Fibroblast of skin of scalp (primary cell): ENCODE results near the gene DHRS4.
"Not testable (repeated sequence)": the region's sequence is repeated elsewhere in the genome, so short reads cannot be mapped to it uniquely, and the experiment has no call there.

ENCODE experiments used
- DNase-seq: peaks from one replicate; pipeline ENCODE4 v3.0.0-alpha.2; 2013

DHRS4 gene

GRCh38 chr14:23941230-23941629 is 12.3 kb upstream of the DHRS4 start:
- DNase-seq = no peak

- DNase-seq = no peak
Observed at GRCh38 chr14:23941669-23942068, 11.9 kb upstream of the DHRS4 start.

DNA sequence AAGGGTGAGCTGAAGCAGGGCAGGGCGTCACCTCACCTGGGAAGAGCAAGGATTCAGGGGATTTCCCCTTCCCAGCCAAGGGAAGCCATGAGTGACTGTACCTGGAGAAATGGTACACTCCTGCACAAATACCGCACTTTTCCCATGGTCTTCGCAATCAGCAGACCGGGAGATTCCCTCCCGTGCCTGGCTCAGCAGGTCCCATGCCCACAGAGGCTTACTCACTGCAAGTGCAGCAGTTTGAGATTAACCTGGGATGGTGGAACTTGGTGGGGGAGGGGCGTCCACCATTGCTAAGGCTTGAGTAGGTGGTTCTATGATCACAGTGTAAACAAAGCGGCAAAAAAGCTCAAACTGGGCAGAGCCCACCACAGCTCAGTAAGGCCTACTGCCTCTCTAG is 11.0 kb upstream of the DHRS4 start:
- no peak for DNase-seq

DNA sequence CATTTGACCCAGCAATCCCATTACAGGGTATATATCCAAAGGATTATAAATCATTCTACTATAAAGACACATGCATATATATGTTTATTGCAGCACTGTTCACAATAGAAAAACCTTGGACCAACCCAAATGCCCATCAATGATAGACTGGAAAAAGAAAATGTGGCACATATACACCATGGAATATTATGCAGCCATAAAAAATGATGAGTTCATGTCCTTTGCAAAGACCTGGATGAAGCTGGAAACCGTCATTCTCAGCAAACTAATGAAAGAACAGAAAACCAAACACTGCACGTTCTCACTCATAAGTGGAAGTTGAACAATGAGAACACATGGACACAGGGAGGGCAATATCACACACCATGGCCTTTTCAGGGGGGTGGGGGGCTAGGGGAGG is 4.5 kb upstream of the DHRS4 start:
- DNase-seq = not testable (repeated sequence)

- no peak for DNase-seq
Observed at GRCh38 chr14:23950411-23951135, 3.0 kb upstream of the DHRS4 start.

GRCh38 chr14:23951136-23951466 is 2.5 kb upstream of the DHRS4 start:
- not testable (repeated sequence) for DNase-seq

DNA sequence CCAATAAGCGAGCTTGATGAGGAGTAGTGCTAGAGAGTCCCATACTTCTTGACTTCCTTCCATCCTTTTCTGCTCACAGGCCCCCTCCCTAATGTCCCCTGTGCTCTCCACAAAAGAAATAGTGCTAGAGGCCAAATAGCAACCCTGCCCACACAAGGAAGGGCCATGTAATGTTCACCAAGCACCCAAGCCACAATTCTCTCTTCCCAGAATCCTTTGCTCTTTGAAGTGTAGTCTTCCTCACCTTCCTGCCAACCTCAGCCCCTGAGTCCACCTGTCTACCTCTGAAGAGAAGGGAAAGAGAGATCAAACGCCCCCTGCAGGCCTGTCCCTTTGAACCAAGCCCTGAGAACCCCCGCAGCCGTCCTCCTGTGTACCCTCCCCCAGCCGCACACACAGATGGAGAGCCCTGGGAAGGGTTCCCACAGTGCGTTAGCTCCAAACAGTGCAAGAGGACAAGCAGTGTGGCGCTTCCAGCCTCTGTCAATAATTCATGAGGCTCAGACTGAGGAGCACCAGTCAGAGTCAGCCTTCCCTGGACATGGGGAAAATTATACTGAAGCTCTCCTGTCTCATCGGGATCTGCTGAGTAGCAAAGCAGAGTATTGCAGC is 1.9 kb upstream of the DHRS4 start:
- DNase-seq = no peak

DNA sequence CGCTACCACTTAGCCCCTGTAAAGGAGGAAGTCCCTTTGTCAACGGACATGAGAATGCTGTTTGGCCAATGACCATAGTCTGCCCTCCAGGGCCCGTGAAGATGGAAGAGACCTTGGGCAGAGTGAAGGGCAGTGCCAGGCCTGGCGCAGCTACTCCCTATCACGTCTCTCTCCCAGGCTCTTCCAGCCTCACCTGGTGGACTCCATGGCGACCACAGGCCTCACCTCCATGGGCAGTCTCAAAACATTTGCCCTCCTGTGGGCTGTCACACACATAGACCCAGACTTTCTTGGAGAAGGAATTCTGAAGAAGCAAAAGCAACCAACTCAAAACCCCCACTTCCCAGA is 480 bp upstream of the DHRS4 start:
- not testable (repeated sequence) for DNase-seq

GRCh38 chr14:23954279-23954614 is 677 bp downstream of the DHRS4 start:
- DNase-seq = not testable (repeated sequence)

- not testable (repeated sequence) for DNase-seq
Observed at GRCh38 chr14:23954965-23955364, 1.4 kb downstream of the DHRS4 start.

DNA sequence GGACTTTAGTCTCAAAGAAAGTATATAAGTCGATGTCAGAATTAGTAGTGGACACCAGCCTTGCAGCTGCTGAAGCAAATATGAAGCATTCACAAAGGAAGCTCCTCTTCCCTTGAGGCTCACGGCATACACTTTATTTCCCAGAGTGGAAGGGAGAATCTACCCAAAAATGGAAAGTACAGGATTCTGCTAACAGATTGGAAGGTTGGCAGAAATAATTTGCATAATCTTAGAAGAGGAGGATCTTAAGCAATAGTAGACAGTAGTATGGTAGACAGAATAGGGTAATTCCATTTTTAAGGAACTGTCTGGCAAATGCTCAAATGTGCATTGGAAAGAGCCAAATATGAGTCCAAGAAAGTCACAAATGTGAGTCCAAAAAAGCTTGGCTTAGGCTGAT is 2.2 kb downstream of the DHRS4 start:
- DNase-seq = not testable (repeated sequence)

GRCh38 chr14:23957913-23958569 is 4.5 kb downstream of the DHRS4 start:
- not testable (repeated sequence) for DNase-seq

DNA sequence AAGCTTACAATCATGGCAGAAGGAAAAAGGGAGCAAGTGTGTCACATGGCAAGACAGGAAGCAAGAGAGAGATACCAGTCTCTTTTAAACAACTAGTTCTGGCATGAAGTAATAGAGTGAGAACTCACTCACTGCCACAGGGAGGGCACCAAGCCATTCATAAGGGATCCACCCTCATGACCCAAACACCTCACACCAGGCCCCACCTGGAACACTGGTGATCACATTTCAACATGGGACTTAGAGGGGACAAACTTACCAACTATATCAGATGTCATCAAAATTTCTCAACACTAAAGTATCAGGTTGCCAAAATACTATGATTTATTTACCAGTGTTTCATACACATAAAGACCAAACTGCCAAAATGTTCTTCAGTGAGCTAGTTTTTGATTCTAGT is 7.3 kb downstream of the DHRS4 start:
- not testable (repeated sequence) for DNase-seq

GRCh38 chr14:23961704-23962103 is 8.1 kb downstream of the DHRS4 start:
- not testable (repeated sequence) for DNase-seq

- DNase-seq = not testable (repeated sequence)
Observed at GRCh38 chr14:23969130-23969480, 15.5 kb downstream of the DHRS4 start.

DNA sequence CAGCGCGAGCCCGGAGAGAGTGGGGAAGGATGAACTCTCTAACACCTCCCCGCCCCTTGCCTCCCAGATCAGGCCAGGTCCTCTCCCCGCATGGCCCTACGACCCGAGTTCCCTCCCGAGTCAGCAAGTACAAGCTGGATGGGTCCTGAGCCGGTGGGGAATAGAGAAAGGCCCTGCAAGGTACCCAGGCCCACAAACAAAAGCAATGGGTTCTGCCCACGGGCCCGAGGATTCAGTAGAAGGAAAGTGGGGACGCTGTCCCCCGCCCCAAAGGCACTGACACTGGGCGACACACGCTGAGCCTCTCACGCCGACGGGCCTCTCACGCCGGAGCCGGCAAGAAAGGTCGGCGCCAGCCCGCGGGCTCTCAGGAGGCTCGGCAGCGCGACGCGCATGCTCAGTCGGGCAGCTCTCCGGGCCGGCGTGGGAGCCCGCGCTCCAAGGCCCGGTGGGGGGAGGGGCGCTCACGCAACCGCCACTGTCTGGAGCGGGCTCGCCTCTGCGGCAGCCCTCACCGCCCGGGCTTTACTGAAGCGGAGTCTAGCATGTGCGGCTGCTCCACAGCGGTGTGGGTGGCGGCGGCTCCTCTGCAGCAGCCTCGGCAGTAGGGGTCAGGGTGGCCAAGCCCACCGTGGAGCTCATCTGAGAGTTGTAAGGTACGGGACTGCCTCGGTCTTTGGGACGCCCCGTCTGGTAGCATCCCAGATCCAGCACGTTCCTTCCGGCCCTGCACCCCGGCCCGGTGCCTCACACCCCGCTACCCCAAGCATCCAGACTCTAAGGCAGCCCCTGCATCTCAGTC is 16.1 kb downstream of the DHRS4 start:
- peak; percentile 22 for DNase-seq

- not testable (repeated sequence) for DNase-seq
Observed at GRCh38 chr14:23970283-23970659, 16.7 kb downstream of the DHRS4 start.

DNA sequence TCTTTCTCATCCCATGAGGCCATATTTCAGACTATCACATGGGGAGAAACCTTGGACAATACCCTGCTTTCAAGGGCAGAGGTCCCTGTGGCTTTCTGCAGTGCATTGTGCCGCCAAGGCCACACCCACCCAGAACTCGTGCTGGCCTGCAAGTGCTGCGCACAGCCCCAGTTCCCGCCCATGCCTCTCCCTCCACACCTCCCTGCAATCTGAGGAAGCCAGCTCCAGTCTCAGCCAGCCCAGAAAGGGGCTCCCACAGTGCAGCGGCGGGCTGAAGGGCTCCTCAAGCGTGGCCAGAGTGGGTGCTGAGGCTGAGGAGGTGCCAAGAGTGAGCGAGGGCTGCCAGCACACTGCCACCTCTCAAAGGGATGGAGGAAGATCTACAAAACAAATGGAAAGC is 19.6 kb downstream of the DHRS4 start:
- not testable (repeated sequence) for DNase-seq

DNA sequence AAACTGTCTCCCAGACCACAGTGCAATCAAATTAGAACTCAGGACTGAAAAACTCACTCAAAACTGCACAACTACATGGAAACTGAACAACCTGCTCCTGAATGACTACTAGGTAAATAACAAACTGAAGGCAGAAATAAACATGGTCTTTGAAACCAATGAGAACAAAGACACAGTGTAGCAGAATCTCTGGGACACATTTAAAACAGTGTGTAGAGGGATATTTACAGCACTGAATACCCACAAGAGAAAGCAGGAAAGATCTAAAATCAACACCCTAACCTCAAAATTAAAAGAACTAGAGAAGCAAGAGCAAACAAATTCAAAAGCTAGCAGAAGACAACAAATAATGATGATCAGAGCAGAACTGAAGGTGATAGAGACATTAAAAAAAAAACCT is 20.5 kb downstream of the DHRS4 start:
- DNase-seq = not testable (repeated sequence)

GRCh38 chr14:23977208-23977607 is 23.6 kb downstream of the DHRS4 start:
- not testable (repeated sequence) for DNase-seq

GRCh38 chr14:23981951-23982813 is 28.6 kb downstream of the DHRS4 start:
- not testable (repeated sequence) for DNase-seq

DNA sequence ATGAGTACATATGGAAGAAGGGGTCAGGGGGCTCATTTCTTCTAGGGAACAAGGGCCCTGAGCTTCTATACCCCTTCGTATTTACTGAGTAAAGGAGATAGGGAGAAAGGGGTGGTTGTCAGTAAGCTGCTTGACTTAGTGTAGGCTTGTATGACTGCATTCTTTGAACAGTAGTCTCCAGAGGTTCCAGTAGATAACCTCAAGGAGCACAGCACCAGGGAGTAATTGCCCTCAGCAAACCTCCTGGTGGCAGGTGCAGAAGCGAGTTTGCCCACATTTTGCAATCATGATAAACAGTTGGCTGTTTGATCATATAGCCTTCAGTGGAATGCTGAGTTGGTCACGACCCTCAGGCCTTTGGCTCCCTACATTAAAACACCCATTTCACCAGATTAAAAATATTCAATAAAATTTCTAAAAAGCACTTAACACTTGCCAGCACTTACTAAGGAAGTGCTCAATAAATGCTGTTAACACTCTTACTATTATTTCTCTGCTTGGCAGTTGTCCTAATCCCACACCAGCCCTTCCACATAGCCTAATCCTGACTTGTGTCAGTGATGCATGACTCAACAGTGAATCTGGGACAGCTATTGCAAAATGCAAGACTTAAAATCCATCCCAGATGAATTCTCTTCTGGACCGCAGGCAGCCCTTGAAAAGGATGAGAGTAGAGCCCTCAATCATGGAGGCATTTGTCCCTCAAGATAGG is 31.5 kb downstream of the DHRS4 start:
- DNase-seq = peak; percentile 93
